ENCODE data around the gene IFNAR1. TPM values are rescaled to one million over a fixed set of nuclear protein-coding genes. Genes with fewer than 3 reads are reported as not detected.

The IFNAR1 gene
- total and polyA plus RNA-seq, 2 of the 8 experiments (the other 6 are each of a cell fraction or from before 2014, with no cell fraction given), result 3.1 to 17.1 TPM

GRCh38 chr21:33374080-33374449 lies 49.3 kb downstream of the IFNAR1 start:
- Histone ChIP-seq H3K27me3 (replicated peaks in 1 of 4; ENCODE audit: control insufficient read depth in 3 of 4, extremely low read depth in 1 of 4, insufficient read depth in 3 of 4, low read length in 3 of 4) (no peaks in the 10 kb centered on the region), H4K5ac (ENCODE audit: insufficient read length, low read depth, low read length) (no peak overlapping the region), H3K27ac (ENCODE audit: low read depth, low read length) (no peak overlapping the region), H2AK5ac (ENCODE audit: low read depth, low read length) (no peak overlapping the region), H3K4me2 (ENCODE audit: insufficient read depth in 1 of 2, low read depth in 2 of 2, low read length in 2 of 2) (no peak overlapping the region), H3K14ac (ENCODE audit: insufficient read length) (no peak overlapping the region), H2BK12ac (ENCODE audit: low read depth, low read length) (no peak overlapping the region), H4K20me1 (replicated peaks in 1 of 2; ENCODE audit: control insufficient read depth in 1 of 2, insufficient read depth in 2 of 2, low read length in 2 of 2) (no peaks in the 10 kb centered on the region), H3K36me3 (ENCODE audit: control insufficient read depth in 2 of 4, insufficient read depth in 4 of 4, low read length in 3 of 4) (no peaks in the 10 kb centered on the region), H4K8ac (ENCODE audit: extremely low read depth, insufficient read depth, low read length) (no peak overlapping the region), H3K79me2 (ENCODE audit: control insufficient read depth in 1 of 2, insufficient read depth in 2 of 2, low read length in 2 of 2) (no peaks in the 10 kb centered on the region), H3K9ac (replicated peaks in 1 of 4; ENCODE audit: extremely low read depth in 1 of 4, low read depth in 3 of 4, low read length in 3 of 4) (no peak overlapping the region), H2BK20ac (ENCODE audit: low read length) (no peak overlapping the region), H3K23me2 (ENCODE audit: low read depth, low read length) (no peaks in the 10 kb centered on the region), H2BK5ac (ENCODE audit: low read depth, low read length) (no peak overlapping the region), H3K56ac (replicated peaks; ENCODE audit: insufficient read length, low read depth, low read length) (no peak overlapping the region), H3K4ac (replicated peaks; ENCODE audit: insufficient read length, low read depth, low read length) (no peak overlapping the region), H3K18ac (ENCODE audit: extremely low read depth, low read length) (no peak overlapping the region), H3K79me1 (ENCODE audit: low read depth, low read length) (no peaks in the 10 kb centered on the region), H4K91ac (replicated peaks; ENCODE audit: insufficient read length, low read length) (no peak overlapping the region), H2AFZ (ENCODE audit: low read length) (no peak overlapping the region), H2BK120ac (replicated peaks; ENCODE audit: low read depth, low read length) (no peak overlapping the region), H2BK15ac (ENCODE audit: low read length) (no peak overlapping the region), H3K4me1 (replicated peaks in 1 of 4; ENCODE audit: control insufficient read depth in 3 of 4, insufficient read depth in 4 of 4, low read length in 3 of 4) (peaks cover 0 to 2% (median 0%) of the 10 kb centered on the region in 4 experiments; a peak in 1 of 7 replicates), H3K4me3 (ENCODE audit: extremely low read depth in 1 of 4, insufficient read depth in 2 of 4, low read depth in 3 of 4, low read length in 4 of 4) (no peak overlapping the region), H3K23ac (ENCODE audit: insufficient read length) (no peak overlapping the region), H3K9me3 (ENCODE audit: insufficient read depth in 2 of 2, low read depth in 1 of 2, low read length in 1 of 2) (peaks cover 7 to 8% of the 10 kb centered on the region in 2 experiments)
- FAIRE-seq (no peak), DNase-seq (ENCODE audit: low read depth in 1 of 2, low spot score in 2 of 2) (no peak)
- WGBS, 2 experiments (ENCODE audit: extremely low coverage in 1 of 2, insufficient coverage in 1 of 2, insufficient read length in 1 of 2, insufficient replicate concordance in 2 of 2, low coverage in 1 of 2, low lambda C conversion rate in 2 of 2, missing lambda C conversion rate in 1 of 2), result 84% methylated on average over 2 of the region's 2 CpGs; no CpG with 5 or more reads in 1 of the 2 experiments
- ChIA-PET CTCF (ENCODE audit: partially characterized antibody) (interaction anchor here (0.6 to 1.6 kb wide), 13 partner anchors 11 to 461 kb away, joined by 3 to 8 read pairs (median 3); no protein-coding TSS in a partner anchor), POLR2A (ENCODE audit: partially characterized antibody) (interaction anchor here (2.5 kb wide), 1 partner anchor 12 kb away, joined by 10 read pairs; no protein-coding TSS in a partner anchor)
- TF ChIP-seq RFX5 (IDR thresholded peaks at IDR 0.05; ENCODE audit: borderline replicate concordance, low read depth, low read length) (no peak), RNF2 (IDR thresholded peaks at IDR 0.05; ENCODE audit: borderline replicate concordance, low read depth, low read length, missing control alignments, poor library complexity, severe bottlenecking) (no peak), TAF1 (IDR thresholded peaks at IDR 0.05; ENCODE audit: low read depth, low read length) (no peak), JUN (IDR thresholded peaks at IDR 0.05; ENCODE audit: low read depth, low read length) (no peak), ZNF274 (IDR thresholded peaks at IDR 0.05; ENCODE audit: borderline replicate concordance, extremely low read depth, low read length) (no peak), CTBP2 (IDR thresholded peaks at IDR 0.05; ENCODE audit: borderline replicate concordance, insufficient read depth, insufficient read length, low read length) (no peak), SP1 (IDR thresholded peaks at IDR 0.05; ENCODE audit: low read depth, low read length) (no peak), TEAD4 (IDR thresholded peaks at IDR 0.05; ENCODE audit: low read depth, low read length) (no peak), SAP30 (IDR thresholded peaks at IDR 0.05; ENCODE audit: insufficient read depth, insufficient replicate concordance, low read length) (no peak), SIN3A (conservative IDR thresholded peaks at IDR 0.05 in 1 of 2, IDR thresholded peaks at IDR 0.05 in 1 of 2; ENCODE audit: low read depth in 1 of 2, low read length in 2 of 2) (no peak), PHF8 (conservative IDR thresholded peaks at IDR 0.05; ENCODE audit: low read depth, low read length) (no peak), HDAC2 (IDR thresholded peaks at IDR 0.05; ENCODE audit: borderline replicate concordance in 1 of 2, low read depth in 2 of 2, low read length in 2 of 2) (no peak), EGR1 (IDR thresholded peaks at IDR 0.05; ENCODE audit: borderline replicate concordance, low read depth, low read length) (no peak)
